GM18519 (cell line): ENCODE data around the gene SIGLEC6.

Source experiments
- ATAC-seq: cut with Tn5 transposase; IDR thresholded peaks from one replicate; pipeline ENCODE4 v1.9.1; 2021; ENCODE audit warnings: mild to moderate bottlenecking, moderate library complexity; ENCODE audit not compliant: unreplicated experiment, low FRiP score

The SIGLEC6 gene

GRCh38 chr19:51479531-51480331 lies 51.7 kb downstream of the SIGLEC6 start:
- no peak for ATAC-seq

- ATAC-seq, result no peak
Observed at GRCh38 chr19:51478381-51479234, 52.9 kb downstream of the SIGLEC6 start, which contains the start of gene CEACAM18. CEACAM18 (plus strand) TSS chr19:51478539.

- ATAC-seq, result no peak
Observed at GRCh38 chr19:51477344-51477743, 54.1 kb downstream of the SIGLEC6 start.

GRCh38 chr19:51476164-51476563 lies 55.3 kb downstream of the SIGLEC6 start:
- no peak for ATAC-seq

GRCh38 chr19:51473009-51473707 lies 58.3 kb downstream of the SIGLEC6 start:
- ATAC-seq, result no peak

- no peak for ATAC-seq
Observed at GRCh38 chr19:51472607-51473006, 58.9 kb downstream of the SIGLEC6 start.

- ATAC-seq, result no peak
Observed at GRCh38 chr19:51471527-51471926, 59.9 kb downstream of the SIGLEC6 start.

- ATAC-seq, result no peak
Observed at GRCh38 chr19:51470966-51471365, 60.5 kb downstream of the SIGLEC6 start.

- no peak for ATAC-seq
Observed at GRCh38 chr19:51469629-51470028, 61.8 kb downstream of the SIGLEC6 start.

- ATAC-seq, result no peak
Observed at GRCh38 chr19:51469162-51469561, 62.3 kb downstream of the SIGLEC6 start.

- ATAC-seq, result no peak
Observed at GRCh38 chr19:51468545-51468920, 62.9 kb downstream of the SIGLEC6 start.

GRCh38 chr19:51467864-51468544 lies 63.5 kb downstream of the SIGLEC6 start:
- no peak for ATAC-seq
